Stomach (tissue), 9 donors: Measurements from ENCODE around the gene TOR1B. TPM values are rescaled to one million over a fixed set of nuclear protein-coding genes. Genes with fewer than 3 reads are reported as not detected.
"Not testable (repeated sequence)": the region's sequence is repeated elsewhere in the genome, so short reads cannot be mapped to it uniquely, and the experiment has no call there.

Experiments
- DNase-seq, 2 donors: peaks; one replicate each; pipeline versions ENCODE4 v3.0.0 to v3.0.0-alpha.2; 2013 to 2019
- H3K27ac ChIP-seq, 5 donors: fragments of 200-600 bp in 4 of 5; sonication (generic) in 4 of 5; one replicate each; pipeline ENCODE4 v1.5.1; 2013 to 2019; ENCODE audit warnings: mild to moderate bottlenecking in 1 of 5, moderate library complexity in 1 of 5
- H3K27me3 ChIP-seq, 3 donors: fragments of 200-600 bp; sonication (generic); one replicate each; pipeline ENCODE4 v1.5.1; 2017 to 2019; ENCODE audit warnings: mixed run types in 1 of 3
- H3K36me3 ChIP-seq, 4 donors: fragments of 200-600 bp; sonication (generic); 1 replicate in 3 of 4; 2 replicates in 1 of 4; pipeline ENCODE4 v1.5.1; 2016 to 2019
- H3K4me1 ChIP-seq, 4 donors: fragments of 200-600 bp; sonication (generic); one replicate each; pipeline ENCODE4 v1.5.1; 2016 to 2019
- H3K4me3 ChIP-seq, 4 donors: fragments of 200-600 bp; sonication (generic) in 3 of 4; one replicate each; pipeline ENCODE4 v1.5.1; 2016 to 2019; ENCODE audit warnings: mild to moderate bottlenecking in 1 of 4
- H3K9me3 ChIP-seq, 4 donors: fragments of 200-600 bp; sonication (generic); one replicate each; pipeline ENCODE4 v1.5.1; 2016 to 2019
- EP300 ChIP-seq: sonication (generic); formaldehyde crosslinking; IDR thresholded peaks from one replicate; pipeline ENCODE4 v1.6.1; 2017; ENCODE audit warnings: antibody characterized with exemption
- POLR2A ChIP-seq, 4 donors: fragments of 450-650 bp; IDR thresholded peaks; one replicate each; pipeline ENCODE4 v1.6.1; 2016; ENCODE audit warnings: antibody characterized with exemption in 4 of 4, control low read depth in 2 of 4, mild to moderate bottlenecking in 1 of 4, moderate library complexity in 1 of 4
- POLR2AphosphoS5 ChIP-seq, 3 donors: sonication (generic); formaldehyde crosslinking; IDR thresholded peaks; one replicate each; pipeline ENCODE4 v1.6.1; 2016; ENCODE audit warnings: antibody characterized with exemption in 3 of 3
- WGBS, 5 donors: extraction: QIAGEN DNeasy Blood & Tissue Kit in 3 of 5; methylation state at CpG; one replicate each; pipeline versions ENCODE4 v1.1.5 to v1.1.7; 2013 to 2018; 5-methylcytosine and 5-hydroxymethylcytosine counted together
- intact Hi-C: fragments of 100-400 bp; cut with DNase I; formaldehyde crosslinking; loops from one replicate; pipeline ENCODE4 v1.15.1; 2023; ENCODE audit warnings: low total_unique reads
- polyA plus RNA-seq, 3 donors: library from polyadenylated mRNA; stranded (reverse); fragments of 200-250 nt; gene quantifications; one replicate each; pipeline ENCODE4 v1.2.3, GENCODE V29; 2013
- total RNA-seq, 5 donors: library from RNA; depleted of rRNA; stranded (reverse); fragments of >200 nt; gene quantifications; one replicate each; pipeline versions ENCODE4 v1.1.0 to v1.2.3, GENCODE V29; 2014 to 2016
- TF ChIP-seq, protein P1 (sequence below), 7 experiments: fragments of 450-650 bp in 4 of 7; fragments of 200-600 bp in 3 of 7; sonication (generic) in 3 of 7; IDR thresholded peaks; one replicate each; pipeline ENCODE4 v1.5.1; 2016 to 2019; ENCODE audit warnings: antibody characterized with exemption in 7 of 7, control low read depth in 2 of 7, mild to moderate bottlenecking in 1 of 7
- donor health status: healthy with polysubstance abuse.
- donor health status: Bipolar disorder and iron deficiency.
- donor health status: healthy.

Gene TOR1B
- total and polyA plus RNA-seq, 8 donors: 4.7 to 151 (median 17.8) TPM

GRCh38 chr9:129786481-129786880, 16.5 kb upstream of the TOR1B start:
- Histone ChIP-seq H3K27me3 (peaks cover 0 to 23% (median 11%) of the 10 kb centered on the region in 3 donors), H3K4me3 (no peak overlapping the region), H3K4me1 (peaks cover 0 to 14% (median 6%) of the 10 kb centered on the region in 4 donors), H3K27ac (no peak overlapping the region), H3K9me3 (no peaks in the 10 kb centered on the region), H3K36me3 (no peaks in the 10 kb centered on the region)
- intact Hi-C loops: loop anchor here (5.0 to 10.0 kb wide), 2 partner anchors 49 to 652 kb away; no protein-coding TSS in a partner anchor
- no peak for DNase-seq
- TF ChIP-seq, protein P1, sequence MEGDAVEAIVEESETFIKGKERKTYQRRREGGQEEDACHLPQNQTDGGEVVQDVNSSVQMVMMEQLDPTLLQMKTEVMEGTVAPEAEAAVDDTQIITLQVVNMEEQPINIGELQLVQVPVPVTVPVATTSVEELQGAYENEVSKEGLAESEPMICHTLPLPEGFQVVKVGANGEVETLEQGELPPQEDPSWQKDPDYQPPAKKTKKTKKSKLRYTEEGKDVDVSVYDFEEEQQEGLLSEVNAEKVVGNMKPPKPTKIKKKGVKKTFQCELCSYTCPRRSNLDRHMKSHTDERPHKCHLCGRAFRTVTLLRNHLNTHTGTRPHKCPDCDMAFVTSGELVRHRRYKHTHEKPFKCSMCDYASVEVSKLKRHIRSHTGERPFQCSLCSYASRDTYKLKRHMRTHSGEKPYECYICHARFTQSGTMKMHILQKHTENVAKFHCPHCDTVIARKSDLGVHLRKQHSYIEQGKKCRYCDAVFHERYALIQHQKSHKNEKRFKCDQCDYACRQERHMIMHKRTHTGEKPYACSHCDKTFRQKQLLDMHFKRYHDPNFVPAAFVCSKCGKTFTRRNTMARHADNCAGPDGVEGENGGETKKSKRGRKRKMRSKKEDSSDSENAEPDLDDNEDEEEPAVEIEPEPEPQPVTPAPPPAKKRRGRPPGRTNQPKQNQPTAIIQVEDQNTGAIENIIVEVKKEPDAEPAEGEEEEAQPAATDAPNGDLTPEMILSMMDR (IDR thresholded peaks at IDR 0.05): no peak
- TF ChIP-seq POLR2AphosphoS5 (IDR thresholded peaks at IDR 0.05) (no peak), POLR2A (IDR thresholded peaks at IDR 0.05) (no peak), EP300 (no peak)
- WGBS, 5 donors: 65 to 77% (median 70%) methylated on average over 10 of the region's 10 CpGs

GRCh38 chr9:129794549-129794948, 8.4 kb upstream of the TOR1B start:
- H3K27ac ChIP-seq: no peak overlapping the region
- H3K36me3 ChIP-seq: no peaks in the 10 kb centered on the region
- no peak overlapping the region for H3K4me3 ChIP-seq
- H3K4me1 ChIP-seq: peaks cover 0 to 8% (median 4%) of the 10 kb centered on the region in 4 donors
- WGBS, 5 donors: 62 to 70% (median 67%) methylated on average over 8 of the region's 8 CpGs
- no peaks in the 10 kb centered on the region for H3K9me3 ChIP-seq
- intact Hi-C loops: no loop called here
- TF ChIP-seq POLR2AphosphoS5 (IDR thresholded peaks at IDR 0.05): no peak
- no peak for TF ChIP-seq POLR2A (IDR thresholded peaks at IDR 0.05)
- TF ChIP-seq, protein P1 (IDR thresholded peaks at IDR 0.05): no peak
- no peak for TF ChIP-seq EP300
- peaks cover 0 to 22% (median 0%) of the 10 kb centered on the region in 3 donors for H3K27me3 ChIP-seq
- DNase-seq: no peak

- peaks cover 0 to 22% (median 0%) of the 10 kb centered on the region in 3 donors for H3K27me3 ChIP-seq
- H3K4me1 ChIP-seq, H3K4me3 ChIP-seq, H3K9me3 ChIP-seq, H3K27ac ChIP-seq, DNase-seq, H3K36me3 ChIP-seq, intact Hi-C loops: not testable (repeated sequence)
- WGBS, 5 donors: 75 to 88% (median 77%) methylated on average over 2 of the region's 2 CpGs
Measured at GRCh38 chr9:129796029-129796428, 7.0 kb upstream of the TOR1B start.

GRCh38 chr9:129798973-129799372, 4.0 kb upstream of the TOR1B start:
- TF ChIP-seq POLR2AphosphoS5 (IDR thresholded peaks at IDR 0.05): no peak
- no peak for TF ChIP-seq POLR2A (IDR thresholded peaks at IDR 0.05)
- TF ChIP-seq, protein P1 (IDR thresholded peaks at IDR 0.05): no peak
- no peak for TF ChIP-seq EP300

DNA sequence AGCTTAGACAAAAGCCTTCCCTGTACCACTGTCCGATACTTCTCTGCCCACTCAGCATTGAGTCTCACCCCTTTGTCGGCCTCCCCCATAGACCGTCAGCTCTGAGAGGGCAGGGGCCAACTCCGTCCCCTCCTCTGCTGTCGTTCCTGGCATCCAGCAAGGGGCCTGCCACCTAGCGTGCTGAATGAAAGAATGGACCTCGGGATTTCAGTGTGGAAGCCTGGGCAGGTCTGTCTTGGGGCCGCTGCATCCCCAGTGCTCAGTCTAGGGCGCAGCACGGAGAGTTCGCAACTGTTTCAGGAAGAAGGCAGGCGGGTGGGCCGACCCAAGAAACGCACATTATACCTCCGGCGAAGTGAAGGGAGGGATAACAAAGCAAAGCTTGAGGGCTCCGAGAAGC, 1.5 kb upstream of the TOR1B start:
- Histone ChIP-seq H3K27me3 (no peaks in the 10 kb centered on the region), H3K9me3 (no peaks in the 10 kb centered on the region), H3K4me3 (no peak overlapping the region), H3K27ac (no peak overlapping the region), H3K4me1 (peaks cover 9 to 33% (median 19%) of the 10 kb centered on the region in 4 donors), H3K36me3 (peaks cover 0 to 9% (median 2%) of the 10 kb centered on the region in 4 donors)
- TF ChIP-seq POLR2AphosphoS5 (IDR thresholded peaks at IDR 0.05) (no peak), POLR2A (IDR thresholded peaks at IDR 0.05) (no peak), EP300 (no peak)
- TF ChIP-seq, protein P1 (IDR thresholded peaks at IDR 0.05): no peak
- 74 to 82% (median 78%) methylated on average over 17 of the region's 17 CpGs for WGBS, 5 donors
- no peak for DNase-seq
- intact Hi-C loops: no loop called here

More at GRCh38 chr9:129798973-129799372, 4.0 kb upstream of the TOR1B start:
- Histone ChIP-seq H3K36me3 (no peaks in the 10 kb centered on the region), H3K27me3 (peaks cover 0 to 18% (median 0%) of the 10 kb centered on the region in 3 donors), H3K4me1 (peaks cover 4 to 8% (median 7%) of the 10 kb centered on the region in 4 donors), H3K4me3 (no peak overlapping the region), H3K9me3 (no peaks in the 10 kb centered on the region), H3K27ac (no peak overlapping the region)
- WGBS, 5 donors: 36 to 48% (median 39%) methylated on average over 6 of the region's 6 CpGs
- DNase-seq: no peak
- intact Hi-C loops: no loop called here
